Vagina (tissue), 2 donors: ENCODE measurements around the gene KCNJ1.

ENCODE experiments used
- CTCF ChIP-seq, 3 experiments: fragments of 450-650 bp in 2 of 3; fragments of 200-600 bp in 1 of 3; sonication (generic) in 1 of 3; IDR thresholded peaks; one replicate each; pipeline ENCODE4 v1.5.1; 2017 to 2019; ENCODE audit warnings: antibody characterized with exemption in 3 of 3, mild to moderate bottlenecking in 2 of 3, moderate library complexity in 2 of 3
- POLR2A ChIP-seq, 2 donors: fragments of 450-650 bp; IDR thresholded peaks; one replicate each; pipeline ENCODE4 v1.6.1; 2017; ENCODE audit warnings: antibody characterized with exemption in 2 of 2, mild to moderate bottlenecking in 2 of 2, moderate library complexity in 2 of 2

GRCh38 chr11:128835741-128836430 is 31.2 kb downstream of the KCNJ1 start:
- TF ChIP-seq CTCF (IDR thresholded peaks at IDR 0.05) (no peak), POLR2A (IDR thresholded peaks at IDR 0.05) (no peak)
